IPS DF 6.9 (cell line): ENCODE results near the gene ANKRD10.

Source experiments
- DNase-seq: peaks from one replicate; pipeline ENCODE4 v3.0.0-alpha.2; 2013; ENCODE audit warnings: low read depth, low spot score
- H3K27ac ChIP-seq: one replicate; pipeline ENCODE4 v1.5.1; 2013; ENCODE audit warnings: low read length, control low read depth
- H3K27me3 ChIP-seq: 2 replicates; pipeline ENCODE4 v1.6.1; 2013; ENCODE audit warnings: mild to moderate bottlenecking, low read length; ENCODE audit not compliant: control insufficient read depth, insufficient read depth
- H3K36me3 ChIP-seq: 2 replicates; pipeline ENCODE4 v1.6.1; 2013; ENCODE audit warnings: low read length; ENCODE audit not compliant: control insufficient read depth, insufficient read depth
- H3K4me1 ChIP-seq: 2 replicates; pipeline ENCODE4 v1.6.1; 2013; ENCODE audit warnings: low read length; ENCODE audit not compliant: control insufficient read depth, insufficient read depth
- H3K4me3 ChIP-seq: 2 replicates; pipeline ENCODE4 v1.5.1; 2013; ENCODE audit warnings: mild to moderate bottlenecking, low read length
- H3K9me3 ChIP-seq: 2 replicates; pipeline ENCODE4 v1.6.1; 2013; ENCODE audit warnings: low read length, inconsistent platforms; ENCODE audit not compliant: control insufficient read depth, insufficient read depth
- WGBS: extraction: QIAGEN DNeasy Blood & Tissue Kit; methylation state at CpG from one replicate; pipeline ENCODE4 v1.1.7; 2013; ENCODE audit warnings: mixed read lengths, missing lambda C conversion rate; ENCODE audit not compliant: insufficient read length, insufficient coverage; 5-methylcytosine and 5-hydroxymethylcytosine counted together

Gene ANKRD10

GRCh38 chr13:110875241-110875640 lies 39.6 kb downstream of the ANKRD10 start:
- H3K4me3 ChIP-seq = no peak overlapping the region
- H3K27me3 ChIP-seq = no peaks in the 10 kb centered on the region
- DNase-seq = no peak
- H3K4me1 ChIP-seq = 0 out of 2 replicates have a peak, but pooled peaks cover 2% of the 10 kb centered on the region
- no peaks in the 10 kb centered on the region for H3K9me3 ChIP-seq
- H3K36me3 ChIP-seq = 0 out of 2 replicates have a peak, but pooled peaks cover 2% of the 10 kb centered on the region
- H3K27ac ChIP-seq = no peak overlapping the region
- no CpG with 5 or more reads among the region's 8 CpGs for WGBS

- H3K9me3 ChIP-seq = no peaks in the 10 kb centered on the region
- DNase-seq = no peak
- H3K4me3 ChIP-seq = peak overlapping the region; percentile 31; the same call in 1 of the 2 replicates
- 0 out of 2 replicates have a peak, but pooled peaks cover 2% of the 10 kb centered on the region for H3K36me3 ChIP-seq
- no CpG with 5 or more reads among the region's 32 CpGs for WGBS
- H3K27me3 ChIP-seq = no peaks in the 10 kb centered on the region
- H3K4me1 ChIP-seq = 0 out of 2 replicates have a peak, but pooled peaks cover 2% of the 10 kb centered on the region
- H3K27ac ChIP-seq = no peak overlapping the region
These were observed 40.3 kb downstream of the ANKRD10 start for GRCh38 chr13:110874508-110874960.

- H3K36me3 ChIP-seq = no peaks in the 10 kb centered on the region
- H3K4me3 ChIP-seq = peak overlapping the region; percentile 31; the same call in 1 of the 2 replicates
- H3K27me3 ChIP-seq = no peaks in the 10 kb centered on the region
- no peak overlapping the region for H3K27ac ChIP-seq
- no peaks in the 10 kb centered on the region for H3K9me3 ChIP-seq
- 0 out of 2 replicates have a peak, but pooled peaks cover 2% of the 10 kb centered on the region for H3K4me1 ChIP-seq
- 92% methylated on average over 12 of the region's 19 CpGs for WGBS
- DNase-seq = no peak
These were observed 41.0 kb downstream of the ANKRD10 start for GRCh38 chr13:110873639-110874507.

GRCh38 chr13:110872768-110873638 lies 41.9 kb downstream of the ANKRD10 start:
- no peak for DNase-seq
- Histone ChIP-seq H3K9me3 (no peaks in the 10 kb centered on the region), H3K36me3 (no peaks in the 10 kb centered on the region), H3K27me3 (no peaks in the 10 kb centered on the region), H3K4me3 (no peak overlapping the region), H3K27ac (no peak overlapping the region), H3K4me1 (0 out of 2 replicates have a peak, but pooled peaks cover 2% of the 10 kb centered on the region)
- no CpG with 5 or more reads among the region's 35 CpGs for WGBS

- no peak for DNase-seq
- Histone ChIP-seq H3K27me3 (no peaks in the 10 kb centered on the region), H3K9me3 (no peaks in the 10 kb centered on the region), H3K36me3 (no peaks in the 10 kb centered on the region), H3K4me1 (0 out of 2 replicates have a peak, but pooled peaks cover 2% of the 10 kb centered on the region), H3K27ac (no peak overlapping the region), H3K4me3 (no peak overlapping the region)
- no CpG with 5 or more reads among the region's 13 CpGs for WGBS
These were observed 42.7 kb downstream of the ANKRD10 start for GRCh38 chr13:110872034-110872767.

- H3K4me1 ChIP-seq = 0 out of 2 replicates have a peak, but pooled peaks cover 2% of the 10 kb centered on the region
- H3K27ac ChIP-seq = no peak overlapping the region
- no CpG with 5 or more reads among the region's 34 CpGs for WGBS
- H3K9me3 ChIP-seq = no peaks in the 10 kb centered on the region
- H3K36me3 ChIP-seq = no peaks in the 10 kb centered on the region
- H3K4me3 ChIP-seq = no peak overlapping the region
- DNase-seq = no peak
- no peaks in the 10 kb centered on the region for H3K27me3 ChIP-seq
These were observed 44.8 kb downstream of the ANKRD10 start for GRCh38 chr13:110869805-110870706.

- H3K27me3 ChIP-seq = no peaks in the 10 kb centered on the region
- no peaks in the 10 kb centered on the region for H3K9me3 ChIP-seq
- H3K4me1 ChIP-seq = 0 out of 2 replicates have a peak, but pooled peaks cover 2% of the 10 kb centered on the region
- H3K36me3 ChIP-seq = no peaks in the 10 kb centered on the region
- H3K27ac ChIP-seq = no peak overlapping the region
- WGBS = no CpG with 5 or more reads among the region's 22 CpGs
- no peak for DNase-seq
- no peak overlapping the region for H3K4me3 ChIP-seq
These were observed 45.6 kb downstream of the ANKRD10 start for GRCh38 chr13:110869231-110869804.

- no peaks in the 10 kb centered on the region for H3K4me1 ChIP-seq
- DNase-seq = no peak
- no peak overlapping the region for H3K4me3 ChIP-seq
- H3K27ac ChIP-seq = no peak overlapping the region
- no peaks in the 10 kb centered on the region for H3K36me3 ChIP-seq
- WGBS = no CpG with 5 or more reads among the region's 5 CpGs
- H3K9me3 ChIP-seq = no peaks in the 10 kb centered on the region
- H3K27me3 ChIP-seq = no peaks in the 10 kb centered on the region
These were observed 46.1 kb downstream of the ANKRD10 start for GRCh38 chr13:110868720-110869119.

- no CpG with 5 or more reads among the region's 6 CpGs for WGBS
- DNase-seq = no peak
- H3K27ac ChIP-seq = no peak overlapping the region
- H3K36me3 ChIP-seq = no peaks in the 10 kb centered on the region
- no peaks in the 10 kb centered on the region for H3K27me3 ChIP-seq
- no peak overlapping the region for H3K4me3 ChIP-seq
- no peaks in the 10 kb centered on the region for H3K9me3 ChIP-seq
- H3K4me1 ChIP-seq = no peaks in the 10 kb centered on the region
These were observed 47.5 kb downstream of the ANKRD10 start for GRCh38 chr13:110867380-110867779.
